ENCODE measurements around the gene OR2D2.
"Not testable (repeated sequence)": the region's sequence is repeated elsewhere in the genome, so short reads cannot be mapped to it uniquely, and the experiment has no call there.

OR2D2 gene

GRCh38 chr11:6900327-6900999, 8.2 kb upstream of the OR2D2 start:
- TF ChIP-seq CTCF (IDR thresholded peaks at IDR 0.05; ENCODE audit: low read depth, low read length), result no peak
- DNase-seq (ENCODE audit: extremely low read depth, low read depth), result no peak

DNA sequence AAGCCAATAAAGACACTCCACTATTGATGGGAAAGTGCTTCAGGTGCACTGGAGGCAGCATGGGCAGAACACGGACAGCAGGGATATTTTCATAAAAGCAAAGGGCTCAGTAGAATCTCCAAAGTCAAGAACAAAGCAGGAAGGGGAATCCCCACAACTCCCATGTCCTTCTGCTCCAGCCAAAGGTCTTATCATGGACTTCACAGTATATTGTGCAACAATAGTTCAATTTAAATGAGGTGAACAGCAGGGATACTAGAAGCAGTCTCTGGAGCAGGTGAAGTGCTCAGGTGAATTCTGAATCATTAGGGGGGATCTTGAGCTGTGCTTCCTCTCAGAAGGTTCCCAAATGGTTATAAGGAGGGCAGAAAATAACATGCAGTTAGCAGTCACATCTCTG, 6.6 kb upstream of the OR2D2 start:
- TF ChIP-seq CTCF (IDR thresholded peaks at IDR 0.05; ENCODE audit: low read depth, low read length), result no peak
- no peak for DNase-seq (ENCODE audit: extremely low read depth, low read depth)

- TF ChIP-seq CTCF (IDR thresholded peaks at IDR 0.05; ENCODE audit: low read depth, low read length), result no peak
- no peak for DNase-seq (ENCODE audit: extremely low read depth, low read depth)
Measured at GRCh38 chr11:6895010-6895409, 2.7 kb upstream of the OR2D2 start.

GRCh38 chr11:6894097-6894496, 1.8 kb upstream of the OR2D2 start:
- no peak for TF ChIP-seq CTCF (IDR thresholded peaks at IDR 0.05; ENCODE audit: low read depth, low read length)
- DNase-seq (ENCODE audit: extremely low read depth, low read depth), result no peak

GRCh38 chr11:6889835-6890234, 2.5 kb downstream of the OR2D2 start:
- no peak for DNase-seq (ENCODE audit: extremely low read depth, low read depth)
- no peak for TF ChIP-seq CTCF (IDR thresholded peaks at IDR 0.05; ENCODE audit: low read depth, low read length)

DNA sequence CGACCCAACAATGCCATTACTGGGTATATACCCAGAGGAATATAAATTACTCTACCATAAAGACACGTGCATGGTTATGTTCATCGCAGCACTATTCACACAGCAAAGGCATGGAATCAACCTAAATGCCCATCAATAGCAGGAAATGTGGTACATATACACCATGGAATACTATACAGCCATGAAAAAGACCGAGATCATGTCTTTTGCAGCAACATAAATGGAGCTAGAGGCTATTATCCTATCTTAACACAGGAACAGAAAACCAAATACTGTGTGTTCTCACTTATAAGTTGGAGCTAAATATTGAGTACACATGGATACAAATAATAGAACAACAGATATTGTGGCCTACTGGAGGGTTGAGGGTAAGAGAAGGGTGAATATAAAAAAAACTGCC, 3.5 kb downstream of the OR2D2 start:
- no peak for TF ChIP-seq CTCF (IDR thresholded peaks at IDR 0.05; ENCODE audit: low read depth, low read length)

DNA sequence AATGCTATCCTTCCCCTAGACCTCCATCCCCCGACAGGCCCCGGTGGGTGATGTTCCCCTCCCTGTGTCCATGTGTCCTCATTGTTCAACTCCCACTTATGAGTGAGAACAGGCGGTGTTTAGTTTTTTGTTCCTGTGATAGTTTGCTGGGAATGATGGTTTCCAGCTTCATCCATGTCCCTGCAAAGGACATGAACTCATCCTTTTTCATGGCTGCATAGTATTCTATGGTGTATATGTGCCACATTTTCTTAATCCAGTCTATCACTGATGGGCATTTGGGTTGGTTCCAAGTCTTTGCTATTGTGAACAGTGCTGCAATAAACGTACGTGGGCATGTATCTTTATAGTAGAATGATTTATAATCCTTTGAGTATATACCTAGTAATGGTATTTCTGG, 4.6 kb downstream of the OR2D2 start:
- not testable (repeated sequence) for DNase-seq (ENCODE audit: extremely low read depth, low read depth)

More for the DNA sequence above, 3.5 kb downstream of the OR2D2 start:
- no peak for DNase-seq (ENCODE audit: extremely low read depth, low read depth)

DNA sequence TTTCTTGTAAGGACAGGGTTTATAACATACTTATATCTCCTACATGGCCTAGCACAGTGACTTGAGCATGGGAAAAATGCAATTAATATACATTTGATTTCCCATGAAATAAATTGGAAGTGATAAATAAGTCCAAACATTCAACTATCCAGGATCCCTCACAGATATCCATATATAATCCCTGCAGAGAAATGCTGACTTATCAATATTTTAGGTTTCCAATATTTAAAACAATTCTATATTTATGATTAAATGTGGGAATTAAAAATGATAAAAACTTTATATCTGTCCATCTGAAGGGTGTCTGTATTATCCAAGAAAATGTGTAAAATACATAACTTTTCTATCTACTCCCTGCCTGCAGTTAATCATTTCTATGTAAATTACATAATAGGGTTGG, 9.5 kb downstream of the OR2D2 start:
- no peak for TF ChIP-seq CTCF (IDR thresholded peaks at IDR 0.05; ENCODE audit: low read depth, low read length)
- DNase-seq (ENCODE audit: extremely low read depth, low read depth), result no peak

Data from AG09319 (cell line).